Fibroblast of lung (primary cell): ENCODE data around the gene GIMD1.

ENCODE experiments used
- EZH2 ChIP-seq: IDR thresholded peaks from 2 replicates; pipeline ENCODE4 v1.5.1; 2012; ENCODE audit warnings: low read length, control low read depth, mild to moderate bottlenecking; ENCODE audit errors: missing control alignments
- TF ChIP-seq, protein P1 (sequence below), 2 donors: IDR thresholded peaks in 1 of 2; conservative IDR thresholded peaks in 1 of 2; 1 replicate in 1 of 2; 2 replicates in 1 of 2; pipeline ENCODE4 v1.5.1; 2011 to 2012; ENCODE audit warnings: low read length in 2 of 2, control low read depth in 1 of 2, inconsistent platforms in 1 of 2, low read depth in 1 of 2, mild to moderate bottlenecking in 1 of 2

GRCh38 chr4:106336618-106337017, 32.0 kb downstream of the GIMD1 start:
- TF ChIP-seq, protein P1, sequence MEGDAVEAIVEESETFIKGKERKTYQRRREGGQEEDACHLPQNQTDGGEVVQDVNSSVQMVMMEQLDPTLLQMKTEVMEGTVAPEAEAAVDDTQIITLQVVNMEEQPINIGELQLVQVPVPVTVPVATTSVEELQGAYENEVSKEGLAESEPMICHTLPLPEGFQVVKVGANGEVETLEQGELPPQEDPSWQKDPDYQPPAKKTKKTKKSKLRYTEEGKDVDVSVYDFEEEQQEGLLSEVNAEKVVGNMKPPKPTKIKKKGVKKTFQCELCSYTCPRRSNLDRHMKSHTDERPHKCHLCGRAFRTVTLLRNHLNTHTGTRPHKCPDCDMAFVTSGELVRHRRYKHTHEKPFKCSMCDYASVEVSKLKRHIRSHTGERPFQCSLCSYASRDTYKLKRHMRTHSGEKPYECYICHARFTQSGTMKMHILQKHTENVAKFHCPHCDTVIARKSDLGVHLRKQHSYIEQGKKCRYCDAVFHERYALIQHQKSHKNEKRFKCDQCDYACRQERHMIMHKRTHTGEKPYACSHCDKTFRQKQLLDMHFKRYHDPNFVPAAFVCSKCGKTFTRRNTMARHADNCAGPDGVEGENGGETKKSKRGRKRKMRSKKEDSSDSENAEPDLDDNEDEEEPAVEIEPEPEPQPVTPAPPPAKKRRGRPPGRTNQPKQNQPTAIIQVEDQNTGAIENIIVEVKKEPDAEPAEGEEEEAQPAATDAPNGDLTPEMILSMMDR (conservative IDR thresholded peaks at IDR 0.05 in 1 of 2, IDR thresholded peaks at IDR 0.05 in 1 of 2; ENCODE audit: low read depth in 1 of 2, low read length in 2 of 2), result no peak
- TF ChIP-seq EZH2, result no peak
